ENCODE data around the gene TENM3. TPM values are rescaled to one million over a fixed set of nuclear protein-coding genes. Genes with fewer than 3 reads are reported as not detected.

Gene TENM3
- total and polyA plus RNA-seq, 7 experiments from 2014 or later: not detected

GRCh38 chr4:182629096-182629495 is 385.9 kb downstream of the TENM3 start:
- Mint-ChIP-seq H3K27me3 (peaks cover 2 to 30% (median 19%) of the 10 kb centered on the region in 5 donors), H3K36me3 (no peaks in the 10 kb centered on the region), H3K27ac (no peak overlapping the region), H3K4me3 (no peak overlapping the region), H3K9me3 (no peaks in the 10 kb centered on the region), H3K4me1 (no peaks in the 10 kb centered on the region)
- H3K27ac ChIP-seq (ENCODE audit: low read depth, low read length): no peak overlapping the region
- no peak overlapping the region for H3K4me3 ChIP-seq (ENCODE audit: low read length)
- intact Hi-C loops (cut with micrococcal nuclease): no loop called here
- ChIA-PET POLR2A (no interaction called here), CTCF (interaction anchor here (0.6 kb wide), 1 partner anchor 279 kb away, joined by 6 read pairs; no protein-coding TSS in a partner anchor)
- no peaks in the 10 kb centered on the region for H3K4me1 ChIP-seq (ENCODE audit: control insufficient read depth in 2 of 2, insufficient read depth in 2 of 2, low read length in 2 of 2)
- H3K27me3 ChIP-seq (ENCODE audit: control insufficient read depth in 2 of 2, insufficient read depth in 2 of 2, low read length in 2 of 2): no peaks in the 10 kb centered on the region
- DNase-seq (no peak), ATAC-seq (no peak)
- no peaks in the 10 kb centered on the region for H3K9me3 ChIP-seq (ENCODE audit: control insufficient read depth in 2 of 3, low read length in 3 of 3)
- no peaks in the 10 kb centered on the region for H3K36me3 ChIP-seq (ENCODE audit: control insufficient read depth in 2 of 3, insufficient read depth in 3 of 3, low read length in 3 of 3)

- H3K4me1 Mint-ChIP-seq: no peaks in the 10 kb centered on the region
- Histone ChIP-seq H3K27ac (ENCODE audit: low read depth, low read length) (no peak overlapping the region), H3K4me3 (ENCODE audit: low read length) (no peak overlapping the region), H3K4me1 (ENCODE audit: control insufficient read depth in 2 of 2, insufficient read depth in 2 of 2, low read length in 2 of 2) (no peaks in the 10 kb centered on the region), H3K36me3 (ENCODE audit: control insufficient read depth in 2 of 3, insufficient read depth in 3 of 3, low read length in 3 of 3) (no peaks in the 10 kb centered on the region), H3K27me3 (ENCODE audit: control insufficient read depth in 2 of 2, insufficient read depth in 2 of 2, low read length in 2 of 2) (no peaks in the 10 kb centered on the region), H3K9me3 (ENCODE audit: control insufficient read depth in 2 of 3, low read length in 3 of 3) (peaks cover 0 to 1% (median 0%) of the 10 kb centered on the region in 3 experiments)
- H3K9me3 Mint-ChIP-seq: peaks cover 0 to 6% (median 3%) of the 10 kb centered on the region in 11 donors
- intact Hi-C loops (cut with micrococcal nuclease): loop anchor here in 1 of 2 donors (10.0 kb wide), 1 partner anchor 284 kb away; no protein-coding TSS in a partner anchor
- no peak for DNase-seq
- POLR2A ChIA-PET: no interaction called here
- no peak overlapping the region for H3K27ac Mint-ChIP-seq
- H3K27me3 Mint-ChIP-seq: peaks cover 0 to 15% (median 6%) of the 10 kb centered on the region in 5 donors
- H3K4me3 Mint-ChIP-seq: no peak overlapping the region
- no peak for ATAC-seq
- no peaks in the 10 kb centered on the region for H3K36me3 Mint-ChIP-seq
- CTCF ChIA-PET: no interaction called here
Observed at GRCh38 chr4:182640491-182640890, 397.3 kb downstream of the TENM3 start.

- H3K27me3 ChIP-seq (ENCODE audit: control insufficient read depth in 2 of 2, insufficient read depth in 2 of 2, low read length in 2 of 2): no peaks in the 10 kb centered on the region
- no peaks in the 10 kb centered on the region for H3K36me3 ChIP-seq (ENCODE audit: control insufficient read depth in 2 of 3, insufficient read depth in 3 of 3, low read length in 3 of 3)
- peaks cover 0 to 6% (median 0%) of the 10 kb centered on the region in 3 experiments for H3K9me3 ChIP-seq (ENCODE audit: control insufficient read depth in 2 of 3, low read length in 3 of 3)
- ChIA-PET CTCF (no interaction called here), POLR2A (no interaction called here)
- H3K36me3 Mint-ChIP-seq: no peaks in the 10 kb centered on the region
- intact Hi-C loops (cut with micrococcal nuclease): loop anchor here in 1 of 2 donors (10.0 kb wide), 1 partner anchor 284 kb away; no protein-coding TSS in a partner anchor
- H3K4me3 Mint-ChIP-seq: no peak overlapping the region
- no peaks in the 10 kb centered on the region for H3K4me1 ChIP-seq (ENCODE audit: control insufficient read depth in 2 of 2, insufficient read depth in 2 of 2, low read length in 2 of 2)
- no peaks in the 10 kb centered on the region for H3K4me1 Mint-ChIP-seq
- H3K27ac ChIP-seq (ENCODE audit: low read depth, low read length): no peak overlapping the region
- peaks cover 0 to 15% (median 6%) of the 10 kb centered on the region in 5 donors for H3K27me3 Mint-ChIP-seq
- H3K9me3 Mint-ChIP-seq: peaks cover 0 to 11% (median 3%) of the 10 kb centered on the region in 11 donors
- H3K4me3 ChIP-seq (ENCODE audit: low read length): no peak overlapping the region
- no peak for ATAC-seq
- no peak for DNase-seq
- H3K27ac Mint-ChIP-seq: no peak overlapping the region
Observed at GRCh38 chr4:182640932-182641331, 397.7 kb downstream of the TENM3 start.

- Mint-ChIP-seq H3K36me3 (no peaks in the 10 kb centered on the region), H3K9me3 (peaks cover 0 to 15% (median 6%) of the 10 kb centered on the region in 11 donors), H3K4me3 (no peak overlapping the region), H3K27me3 (peaks cover 0 to 15% (median 9%) of the 10 kb centered on the region in 5 donors), H3K27ac (no peak overlapping the region), H3K4me1 (no peaks in the 10 kb centered on the region)
- H3K4me3 ChIP-seq (ENCODE audit: low read length): no peak overlapping the region
- ChIA-PET POLR2A (no interaction called here), CTCF (no interaction called here)
- H3K27me3 ChIP-seq (ENCODE audit: control insufficient read depth in 2 of 2, insufficient read depth in 2 of 2, low read length in 2 of 2): no peaks in the 10 kb centered on the region
- intact Hi-C loops (cut with micrococcal nuclease): loop anchor here in 1 of 2 donors (10.0 kb wide), 1 partner anchor 282 kb away; no protein-coding TSS in a partner anchor
- peaks cover 0 to 7% (median 0%) of the 10 kb centered on the region in 3 experiments for H3K9me3 ChIP-seq (ENCODE audit: control insufficient read depth in 2 of 3, low read length in 3 of 3)
- no peak for ATAC-seq
- no peaks in the 10 kb centered on the region for H3K4me1 ChIP-seq (ENCODE audit: control insufficient read depth in 2 of 2, insufficient read depth in 2 of 2, low read length in 2 of 2)
- no peaks in the 10 kb centered on the region for H3K36me3 ChIP-seq (ENCODE audit: control insufficient read depth in 2 of 3, insufficient read depth in 3 of 3, low read length in 3 of 3)
- no peak for DNase-seq
- no peak overlapping the region for H3K27ac ChIP-seq (ENCODE audit: low read depth, low read length)
Observed at GRCh38 chr4:182642831-182643230, 399.6 kb downstream of the TENM3 start.

- Mint-ChIP-seq H3K27me3 (peaks cover 0 to 15% (median 9%) of the 10 kb centered on the region in 5 donors), H3K36me3 (no peaks in the 10 kb centered on the region), H3K4me1 (no peaks in the 10 kb centered on the region), H3K4me3 (no peak overlapping the region), H3K27ac (no peak overlapping the region), H3K9me3 (peaks cover 0 to 18% (median 6%) of the 10 kb centered on the region in 11 donors)
- Histone ChIP-seq H3K27me3 (ENCODE audit: control insufficient read depth in 2 of 2, insufficient read depth in 2 of 2, low read length in 2 of 2) (no peaks in the 10 kb centered on the region), H3K36me3 (ENCODE audit: control insufficient read depth in 2 of 3, insufficient read depth in 3 of 3, low read length in 3 of 3) (no peaks in the 10 kb centered on the region), H3K4me1 (ENCODE audit: control insufficient read depth in 2 of 2, insufficient read depth in 2 of 2, low read length in 2 of 2) (no peaks in the 10 kb centered on the region), H3K9me3 (ENCODE audit: control insufficient read depth in 2 of 3, low read length in 3 of 3) (peaks cover 0 to 7% (median 0%) of the 10 kb centered on the region in 3 experiments), H3K4me3 (ENCODE audit: low read length) (no peak overlapping the region), H3K27ac (ENCODE audit: low read depth, low read length) (no peak overlapping the region)
- ATAC-seq: no peak
- DNase-seq: no peak
- ChIA-PET CTCF (no interaction called here), POLR2A (no interaction called here)
- intact Hi-C loops (cut with micrococcal nuclease): loop anchor here in 1 of 2 donors (10.0 kb wide), 1 partner anchor 281 kb away; no protein-coding TSS in a partner anchor
Observed at GRCh38 chr4:182643801-182644682, 400.8 kb downstream of the TENM3 start.

- H3K9me3 Mint-ChIP-seq: peaks cover 0 to 18% (median 6%) of the 10 kb centered on the region in 11 donors
- no peak for DNase-seq
- H3K27ac Mint-ChIP-seq: no peak overlapping the region
- intact Hi-C loops (cut with micrococcal nuclease): loop anchor here in 1 of 2 donors (10.0 kb wide), 1 partner anchor 280 kb away; no protein-coding TSS in a partner anchor
- no peaks in the 10 kb centered on the region for H3K36me3 ChIP-seq (ENCODE audit: control insufficient read depth in 2 of 3, insufficient read depth in 3 of 3, low read length in 3 of 3)
- POLR2A ChIA-PET: no interaction called here
- no peaks in the 10 kb centered on the region for H3K4me1 Mint-ChIP-seq
- CTCF ChIA-PET: no interaction called here
- peaks cover 0 to 14% (median 9%) of the 10 kb centered on the region in 5 donors for H3K27me3 Mint-ChIP-seq
- no peaks in the 10 kb centered on the region for H3K27me3 ChIP-seq (ENCODE audit: control insufficient read depth in 2 of 2, insufficient read depth in 2 of 2, low read length in 2 of 2)
- H3K4me3 Mint-ChIP-seq: no peak overlapping the region
- H3K36me3 Mint-ChIP-seq: no peaks in the 10 kb centered on the region
- no peaks in the 10 kb centered on the region for H3K4me1 ChIP-seq (ENCODE audit: control insufficient read depth in 2 of 2, insufficient read depth in 2 of 2, low read length in 2 of 2)
- ATAC-seq: no peak
- H3K4me3 ChIP-seq (ENCODE audit: low read length): no peak overlapping the region
- no peak overlapping the region for H3K27ac ChIP-seq (ENCODE audit: low read depth, low read length)
- peaks cover 0 to 7% (median 0%) of the 10 kb centered on the region in 3 experiments for H3K9me3 ChIP-seq (ENCODE audit: control insufficient read depth in 2 of 3, low read length in 3 of 3)
Observed at GRCh38 chr4:182644683-182645050, 401.5 kb downstream of the TENM3 start.
